ENCODE measurements around the gene FLOT2.

DNA sequence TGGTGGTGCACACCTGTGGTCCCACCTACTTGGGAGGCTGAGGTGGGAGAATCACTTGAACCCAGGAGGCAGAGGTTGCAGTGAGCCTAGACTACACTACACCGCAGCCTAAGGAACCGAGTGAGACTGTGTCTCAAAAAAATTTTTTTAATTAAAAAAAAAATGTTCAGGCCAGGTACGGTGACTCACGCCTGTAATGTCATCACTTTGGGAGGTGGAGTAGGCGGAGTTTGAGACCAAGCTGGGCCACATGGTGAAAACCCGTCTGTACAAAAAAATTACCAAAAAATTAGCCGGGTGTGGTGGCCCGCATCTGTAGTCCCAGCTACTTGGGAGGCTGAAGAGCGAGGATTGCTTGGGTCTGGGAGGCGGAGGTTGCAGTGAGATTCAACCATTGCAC, 51.3 kb downstream of the FLOT2 start:
- TF ChIP-seq, protein P1, sequence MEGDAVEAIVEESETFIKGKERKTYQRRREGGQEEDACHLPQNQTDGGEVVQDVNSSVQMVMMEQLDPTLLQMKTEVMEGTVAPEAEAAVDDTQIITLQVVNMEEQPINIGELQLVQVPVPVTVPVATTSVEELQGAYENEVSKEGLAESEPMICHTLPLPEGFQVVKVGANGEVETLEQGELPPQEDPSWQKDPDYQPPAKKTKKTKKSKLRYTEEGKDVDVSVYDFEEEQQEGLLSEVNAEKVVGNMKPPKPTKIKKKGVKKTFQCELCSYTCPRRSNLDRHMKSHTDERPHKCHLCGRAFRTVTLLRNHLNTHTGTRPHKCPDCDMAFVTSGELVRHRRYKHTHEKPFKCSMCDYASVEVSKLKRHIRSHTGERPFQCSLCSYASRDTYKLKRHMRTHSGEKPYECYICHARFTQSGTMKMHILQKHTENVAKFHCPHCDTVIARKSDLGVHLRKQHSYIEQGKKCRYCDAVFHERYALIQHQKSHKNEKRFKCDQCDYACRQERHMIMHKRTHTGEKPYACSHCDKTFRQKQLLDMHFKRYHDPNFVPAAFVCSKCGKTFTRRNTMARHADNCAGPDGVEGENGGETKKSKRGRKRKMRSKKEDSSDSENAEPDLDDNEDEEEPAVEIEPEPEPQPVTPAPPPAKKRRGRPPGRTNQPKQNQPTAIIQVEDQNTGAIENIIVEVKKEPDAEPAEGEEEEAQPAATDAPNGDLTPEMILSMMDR (IDR thresholded peaks at IDR 0.05; ENCODE audit: extremely low read depth in 1 of 2, insufficient read depth in 1 of 2, low read depth in 1 of 2, low read length in 2 of 2), result no peak
- TF ChIP-seq POLR2A (IDR thresholded peaks at IDR 0.05; ENCODE audit: low read depth, low read length), result no peak
- TF ChIP-seq POLR2AphosphoS5 (IDR thresholded peaks at IDR 0.05; ENCODE audit: insufficient read depth, low read depth, low read length), result no peak
- TF ChIP-seq FOS (IDR thresholded peaks at IDR 0.05; ENCODE audit: borderline replicate concordance, insufficient read depth, low read length), result no peak

Data from endothelial cell of umbilical vein (primary cell).